ENCODE measurements around the gene SMIM20.

DNA sequence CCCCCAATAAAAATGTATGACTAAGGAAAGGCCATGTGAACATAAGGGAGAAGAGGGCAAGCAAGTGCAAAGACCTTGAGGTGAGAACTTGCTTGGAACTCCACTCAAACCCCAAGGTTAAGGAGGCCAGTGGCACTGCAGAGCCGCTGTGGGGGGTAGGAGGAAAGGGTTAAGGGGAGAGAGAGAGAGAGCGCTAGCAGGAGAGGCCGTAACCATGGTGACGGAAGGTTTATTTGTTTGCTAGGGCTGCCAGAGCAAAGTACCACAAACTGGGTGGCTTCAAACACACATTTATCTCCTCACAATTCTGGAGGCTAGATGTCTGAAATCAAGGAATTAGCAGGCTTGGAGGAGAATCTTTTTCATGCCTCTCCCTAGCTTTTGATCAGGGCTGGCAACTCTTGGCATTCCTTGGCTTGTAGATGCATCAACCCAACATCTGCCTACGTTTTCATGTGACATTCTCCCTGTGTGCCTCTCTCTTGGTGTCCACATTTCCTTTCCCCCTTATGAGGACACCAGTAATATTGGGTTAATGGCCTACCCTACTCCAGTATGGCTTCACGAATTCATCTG lies 35.2 kb downstream of the SMIM20 start:
- TF ChIP-seq, protein P1, sequence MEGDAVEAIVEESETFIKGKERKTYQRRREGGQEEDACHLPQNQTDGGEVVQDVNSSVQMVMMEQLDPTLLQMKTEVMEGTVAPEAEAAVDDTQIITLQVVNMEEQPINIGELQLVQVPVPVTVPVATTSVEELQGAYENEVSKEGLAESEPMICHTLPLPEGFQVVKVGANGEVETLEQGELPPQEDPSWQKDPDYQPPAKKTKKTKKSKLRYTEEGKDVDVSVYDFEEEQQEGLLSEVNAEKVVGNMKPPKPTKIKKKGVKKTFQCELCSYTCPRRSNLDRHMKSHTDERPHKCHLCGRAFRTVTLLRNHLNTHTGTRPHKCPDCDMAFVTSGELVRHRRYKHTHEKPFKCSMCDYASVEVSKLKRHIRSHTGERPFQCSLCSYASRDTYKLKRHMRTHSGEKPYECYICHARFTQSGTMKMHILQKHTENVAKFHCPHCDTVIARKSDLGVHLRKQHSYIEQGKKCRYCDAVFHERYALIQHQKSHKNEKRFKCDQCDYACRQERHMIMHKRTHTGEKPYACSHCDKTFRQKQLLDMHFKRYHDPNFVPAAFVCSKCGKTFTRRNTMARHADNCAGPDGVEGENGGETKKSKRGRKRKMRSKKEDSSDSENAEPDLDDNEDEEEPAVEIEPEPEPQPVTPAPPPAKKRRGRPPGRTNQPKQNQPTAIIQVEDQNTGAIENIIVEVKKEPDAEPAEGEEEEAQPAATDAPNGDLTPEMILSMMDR (IDR thresholded peaks at IDR 0.05), result no peak
- no peak for TF ChIP-seq POLR2A (IDR thresholded peaks at IDR 0.05)

Data from ovary (tissue), 3 donors.